HepG2 (cell line): Measurements from ENCODE around the gene ARPC5. TPM values are rescaled to one million over a fixed set of nuclear protein-coding genes. Genes with fewer than 3 reads are reported as not detected.

Experiments
- CHD2 ChIP-seq: IDR thresholded peaks from 2 replicates; pipeline ENCODE4 v1.6.1; 2011; ENCODE audit warnings: low read depth, low read length, improper control_type of control experiment
- DPF2 ChIP-seq: sonication (generic); formaldehyde crosslinking; IDR thresholded peaks from 2 replicates; pipeline ENCODE4 v1.4.0; 2020; ENCODE audit warnings: mild to moderate bottlenecking, low read depth, missing genetic modification reagents, borderline replicate concordance
- ESRRA ChIP-seq: sonication (generic); formaldehyde crosslinking; IDR thresholded peaks from 2 replicates; pipeline ENCODE4 v1.5.1; 2020; ENCODE audit warnings: mild to moderate bottlenecking, low read depth, missing genetic modification reagents
- HDAC1 ChIP-seq: sonication (generic); formaldehyde crosslinking; IDR thresholded peaks from 2 replicates; pipeline ENCODE4 v1.5.1; 2020; ENCODE audit warnings: mild to moderate bottlenecking, missing genetic modification reagents
- HIVEP1 ChIP-seq: sonication (generic); formaldehyde crosslinking; IDR thresholded peaks from 2 replicates; pipeline ENCODE4 v1.4.0; 2020; ENCODE audit warnings: mild to moderate bottlenecking, missing genetic modification reagents
- NR2F2 ChIP-seq: IDR thresholded peaks from 2 replicates; pipeline ENCODE4 v1.6.1; 2012; ENCODE audit warnings: low read depth, inconsistent platforms, borderline replicate concordance
- SIX1 ChIP-seq: sonication (generic); formaldehyde crosslinking; IDR thresholded peaks from 2 replicates; pipeline ENCODE4 v1.4.0; 2020; ENCODE audit warnings: missing genetic modification reagents, borderline replicate concordance
- SIX4 ChIP-seq: sonication (generic); formaldehyde crosslinking; IDR thresholded peaks from 2 replicates; pipeline ENCODE4 v1.4.0; 2020; ENCODE audit warnings: missing genetic modification reagents
- SOX13 ChIP-seq, 3 experiments: fragments of 450-650 bp in 1 of 3; sonication (generic) in 1 of 3; formaldehyde crosslinking in 1 of 3; IDR thresholded peaks in 2 of 3; conservative IDR thresholded peaks in 1 of 3; 2 replicates each; pipeline versions ENCODE4 v1.5.0 to v1.6.1; 2016 to 2020; ENCODE audit warnings: antibody characterized with exemption in 1 of 3, mild to moderate bottlenecking in 1 of 3, missing compliant biosample characterization in 1 of 3, missing genetic modification reagents in 1 of 3, moderate library complexity in 1 of 3
- THAP11 ChIP-seq: IDR thresholded peaks from 2 replicates; pipeline ENCODE4 v1.6.1; 2016; ENCODE audit warnings: missing biosample characterization, missing genetic modification reagents
- WIZ ChIP-seq: sonication (generic); formaldehyde crosslinking; IDR thresholded peaks from 2 replicates; pipeline ENCODE4 v1.5.1; 2020; ENCODE audit warnings: mild to moderate bottlenecking, missing genetic modification reagents
- ZBTB8A ChIP-seq: sonication (generic); formaldehyde crosslinking; IDR thresholded peaks from 2 replicates; pipeline ENCODE4 v1.4.0; 2020; ENCODE audit warnings: mild to moderate bottlenecking, low read depth, missing genetic modification reagents, borderline replicate concordance
- ZNF282 ChIP-seq: fragments of 450-650 bp; IDR thresholded peaks from 2 replicates; pipeline ENCODE4 v1.6.1; 2018; ENCODE audit not compliant: partially characterized antibody
- ZNF333 ChIP-seq: sonication (generic); formaldehyde crosslinking; IDR thresholded peaks from 2 replicates; pipeline ENCODE4 v1.4.0; 2020; ENCODE audit warnings: mild to moderate bottlenecking, missing genetic modification reagents, borderline replicate concordance
- ZNF577 ChIP-seq: sonication (generic); formaldehyde crosslinking; IDR thresholded peaks from 2 replicates; pipeline ENCODE4 v1.4.0; 2020; ENCODE audit warnings: mild to moderate bottlenecking, low read depth, missing genetic modification reagents, borderline replicate concordance
- ZNF614 ChIP-seq: IDR thresholded peaks from 2 replicates; pipeline ENCODE4 v1.6.1; 2018; ENCODE audit warnings: missing biosample characterization, missing genetic modification reagents, inconsistent platforms, borderline replicate concordance
- polyA plus RNA-seq, 8 experiments: library from polyadenylated mRNA; depleted of rRNA in 3 of 8; stranded (reverse) in 7 of 8; unstranded in 1 of 8; fragments of >200 nt; fragmentation: Illumina TruSeq in 4 of 8; extraction: Trizol in 4 of 8; gene quantifications; 2 replicates each; pipeline versions ENCODE4 v1.2.1 to v1.2.3, GENCODE V29; 2011 to 2016; ENCODE audit warnings: low read depth in 4 of 8, missing spikeins in 1 of 8, mixed read lengths in 1 of 8; ENCODE audit not compliant: insufficient read depth in 1 of 8
- total RNA-seq, 5 experiments: library from RNA; depleted of rRNA; stranded (reverse); fragments of >200 nt; fragmentation: Illumina TruSeq; extraction: Trizol; gene quantifications; 2 replicates each; pipeline ENCODE4 v1.2.3, GENCODE V29; 2016; ENCODE audit warnings: low read depth in 1 of 5
- TF ChIP-seq, protein P1 (sequence below): sonication (generic); formaldehyde crosslinking; IDR thresholded peaks from 2 replicates; pipeline ENCODE4 v1.5.1; 2020; ENCODE audit warnings: mild to moderate bottlenecking, missing genetic modification reagents, moderate library complexity
- TF ChIP-seq, protein P2 (sequence below): sonication (generic); formaldehyde crosslinking; IDR thresholded peaks from 2 replicates; pipeline ENCODE4 v1.5.1; 2020; ENCODE audit warnings: missing genetic modification reagents, mild to moderate bottlenecking, borderline replicate concordance
- TF ChIP-seq, protein P3 (sequence below): sonication (generic); formaldehyde crosslinking; IDR thresholded peaks from 2 replicates; pipeline ENCODE4 v1.5.1; 2020; ENCODE audit warnings: missing genetic modification reagents, mild to moderate bottlenecking, borderline replicate concordance

Gene ARPC5
- total and polyA plus RNA-seq, 2 of the 13 experiments (the other 11 are each of a cell fraction or from before 2014, with no cell fraction given) = 48.4 to 106 TPM

DNA sequence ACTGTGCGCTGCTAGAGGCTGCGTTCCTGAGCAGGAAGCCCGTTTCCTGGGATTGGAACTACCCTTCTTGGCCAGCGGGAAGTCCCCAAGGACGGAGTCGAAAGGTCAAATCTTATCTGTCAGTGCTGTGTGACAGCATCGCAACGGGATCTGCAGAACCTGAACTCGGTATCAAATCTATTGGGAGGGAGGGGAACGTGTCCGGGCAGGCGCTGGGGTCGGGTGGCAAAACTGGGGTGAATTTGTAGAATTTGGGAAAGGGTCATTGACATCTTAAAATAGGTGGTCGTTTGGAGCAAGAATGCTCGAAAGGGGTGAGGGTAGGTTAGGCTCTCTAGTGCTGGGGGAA lies 725 bp upstream of the ARPC5 start (continued):
- TF ChIP-seq, protein P1, sequence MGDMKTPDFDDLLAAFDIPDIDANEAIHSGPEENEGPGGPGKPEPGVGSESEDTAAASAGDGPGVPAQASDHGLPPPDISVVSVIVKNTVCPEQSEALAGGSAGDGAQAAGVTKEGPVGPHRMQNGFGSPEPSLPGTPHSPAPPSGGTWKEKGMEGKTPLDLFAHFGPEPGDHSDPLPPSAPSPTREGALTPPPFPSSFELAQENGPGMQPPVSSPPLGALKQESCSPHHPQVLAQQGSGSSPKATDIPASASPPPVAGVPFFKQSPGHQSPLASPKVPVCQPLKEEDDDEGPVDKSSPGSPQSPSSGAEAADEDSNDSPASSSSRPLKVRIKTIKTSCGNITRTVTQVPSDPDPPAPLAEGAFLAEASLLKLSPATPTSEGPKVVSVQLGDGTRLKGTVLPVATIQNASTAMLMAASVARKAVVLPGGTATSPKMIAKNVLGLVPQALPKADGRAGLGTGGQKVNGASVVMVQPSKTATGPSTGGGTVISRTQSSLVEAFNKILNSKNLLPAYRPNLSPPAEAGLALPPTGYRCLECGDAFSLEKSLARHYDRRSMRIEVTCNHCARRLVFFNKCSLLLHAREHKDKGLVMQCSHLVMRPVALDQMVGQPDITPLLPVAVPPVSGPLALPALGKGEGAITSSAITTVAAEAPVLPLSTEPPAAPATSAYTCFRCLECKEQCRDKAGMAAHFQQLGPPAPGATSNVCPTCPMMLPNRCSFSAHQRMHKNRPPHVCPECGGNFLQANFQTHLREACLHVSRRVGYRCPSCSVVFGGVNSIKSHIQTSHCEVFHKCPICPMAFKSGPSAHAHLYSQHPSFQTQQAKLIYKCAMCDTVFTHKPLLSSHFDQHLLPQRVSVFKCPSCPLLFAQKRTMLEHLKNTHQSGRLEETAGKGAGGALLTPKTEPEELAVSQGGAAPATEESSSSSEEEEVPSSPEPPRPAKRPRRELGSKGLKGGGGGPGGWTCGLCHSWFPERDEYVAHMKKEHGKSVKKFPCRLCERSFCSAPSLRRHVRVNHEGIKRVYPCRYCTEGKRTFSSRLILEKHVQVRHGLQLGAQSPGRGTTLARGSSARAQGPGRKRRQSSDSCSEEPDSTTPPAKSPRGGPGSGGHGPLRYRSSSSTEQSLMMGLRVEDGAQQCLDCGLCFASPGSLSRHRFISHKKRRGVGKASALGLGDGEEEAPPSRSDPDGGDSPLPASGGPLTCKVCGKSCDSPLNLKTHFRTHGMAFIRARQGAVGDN (CRISPR knock-in tag) = no peak
- no peak for TF ChIP-seq CHD2
- TF ChIP-seq ZBTB8A = no peak
- TF ChIP-seq NR2F2 = no peak
- peak; percentile 43 for TF ChIP-seq HDAC1 (CRISPR knock-in tag)
- TF ChIP-seq WIZ (CRISPR knock-in tag) = no peak
- 0 out of 2 replicates have a peak, but pooled peaks have one; percentile 43 for TF ChIP-seq DPF2 (CRISPR knock-in tag)
- TF ChIP-seq ZNF614 = 0 out of 2 replicates have a peak, but pooled peaks have one; percentile 2
- TF ChIP-seq ZNF577 = no peak
- no peak for TF ChIP-seq SOX13 (IDR thresholded peaks at IDR 0.05)
- no peak for TF ChIP-seq SOX13 (CRISPR knock-in tag; conservative IDR thresholded peaks at IDR 0.05 in 1 of 2, IDR thresholded peaks at IDR 0.05 in 1 of 2)
- TF ChIP-seq SIX1 = no peak
- no peak for TF ChIP-seq ZNF282
- TF ChIP-seq, protein P2, sequence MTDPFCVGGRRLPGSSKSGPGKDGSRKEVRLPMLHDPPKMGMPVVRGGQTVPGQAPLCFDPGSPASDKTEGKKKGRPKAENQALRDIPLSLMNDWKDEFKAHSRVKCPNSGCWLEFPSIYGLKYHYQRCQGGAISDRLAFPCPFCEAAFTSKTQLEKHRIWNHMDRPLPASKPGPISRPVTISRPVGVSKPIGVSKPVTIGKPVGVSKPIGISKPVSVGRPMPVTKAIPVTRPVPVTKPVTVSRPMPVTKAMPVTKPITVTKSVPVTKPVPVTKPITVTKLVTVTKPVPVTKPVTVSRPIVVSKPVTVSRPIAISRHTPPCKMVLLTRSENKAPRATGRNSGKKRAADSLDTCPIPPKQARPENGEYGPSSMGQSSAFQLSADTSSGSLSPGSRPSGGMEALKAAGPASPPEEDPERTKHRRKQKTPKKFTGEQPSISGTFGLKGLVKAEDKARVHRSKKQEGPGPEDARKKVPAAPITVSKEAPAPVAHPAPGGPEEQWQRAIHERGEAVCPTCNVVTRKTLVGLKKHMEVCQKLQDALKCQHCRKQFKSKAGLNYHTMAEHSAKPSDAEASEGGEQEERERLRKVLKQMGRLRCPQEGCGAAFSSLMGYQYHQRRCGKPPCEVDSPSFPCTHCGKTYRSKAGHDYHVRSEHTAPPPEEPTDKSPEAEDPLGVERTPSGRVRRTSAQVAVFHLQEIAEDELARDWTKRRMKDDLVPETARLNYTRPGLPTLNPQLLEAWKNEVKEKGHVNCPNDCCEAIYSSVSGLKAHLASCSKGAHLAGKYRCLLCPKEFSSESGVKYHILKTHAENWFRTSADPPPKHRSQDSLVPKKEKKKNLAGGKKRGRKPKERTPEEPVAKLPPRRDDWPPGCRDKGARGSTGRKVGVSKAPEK (CRISPR knock-in tag) = no peak
- TF ChIP-seq HIVEP1 = peak; percentile 58; the same call in 1 of the 2 replicates
- TF ChIP-seq, protein P3, sequence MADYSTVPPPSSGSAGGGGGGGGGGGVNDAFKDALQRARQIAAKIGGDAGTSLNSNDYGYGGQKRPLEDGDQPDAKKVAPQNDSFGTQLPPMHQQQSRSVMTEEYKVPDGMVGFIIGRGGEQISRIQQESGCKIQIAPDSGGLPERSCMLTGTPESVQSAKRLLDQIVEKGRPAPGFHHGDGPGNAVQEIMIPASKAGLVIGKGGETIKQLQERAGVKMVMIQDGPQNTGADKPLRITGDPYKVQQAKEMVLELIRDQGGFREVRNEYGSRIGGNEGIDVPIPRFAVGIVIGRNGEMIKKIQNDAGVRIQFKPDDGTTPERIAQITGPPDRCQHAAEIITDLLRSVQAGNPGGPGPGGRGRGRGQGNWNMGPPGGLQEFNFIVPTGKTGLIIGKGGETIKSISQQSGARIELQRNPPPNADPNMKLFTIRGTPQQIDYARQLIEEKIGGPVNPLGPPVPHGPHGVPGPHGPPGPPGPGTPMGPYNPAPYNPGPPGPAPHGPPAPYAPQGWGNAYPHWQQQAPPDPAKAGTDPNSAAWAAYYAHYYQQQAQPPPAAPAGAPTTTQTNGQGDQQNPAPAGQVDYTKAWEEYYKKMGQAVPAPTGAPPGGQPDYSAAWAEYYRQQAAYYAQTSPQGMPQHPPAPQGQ (CRISPR knock-in tag) = no peak
- TF ChIP-seq THAP11 = no peak
- peak; percentile 50; the same call in 1 of the 2 replicates for TF ChIP-seq ESRRA (CRISPR knock-in tag)
- TF ChIP-seq SIX4 (CRISPR knock-in tag) = no peak
- no peak for TF ChIP-seq ZNF333 (CRISPR knock-in tag)
